NCI-H460 (cell line): ENCODE results near the gene DUOX1. TPM values are rescaled to one million over a fixed set of nuclear protein-coding genes. Genes with fewer than 3 reads are reported as not detected.

ENCODE experiments used
- DNase-seq: peaks from one replicate; pipeline ENCODE4 v3.0.0-alpha.2; 2016; ENCODE audit warnings: low read depth; ENCODE audit errors: extremely low read depth
- total RNA-seq: library from RNA; depleted of rRNA; stranded (reverse); fragments of >200 nt; shearing (Covaris generic); gene quantifications from 2 replicates; pipeline ENCODE4 v1.2.3, GENCODE V29; 2014

The DUOX1 gene
- total RNA-seq, 1 experiment from 2014 or later, result not detected

DNA sequence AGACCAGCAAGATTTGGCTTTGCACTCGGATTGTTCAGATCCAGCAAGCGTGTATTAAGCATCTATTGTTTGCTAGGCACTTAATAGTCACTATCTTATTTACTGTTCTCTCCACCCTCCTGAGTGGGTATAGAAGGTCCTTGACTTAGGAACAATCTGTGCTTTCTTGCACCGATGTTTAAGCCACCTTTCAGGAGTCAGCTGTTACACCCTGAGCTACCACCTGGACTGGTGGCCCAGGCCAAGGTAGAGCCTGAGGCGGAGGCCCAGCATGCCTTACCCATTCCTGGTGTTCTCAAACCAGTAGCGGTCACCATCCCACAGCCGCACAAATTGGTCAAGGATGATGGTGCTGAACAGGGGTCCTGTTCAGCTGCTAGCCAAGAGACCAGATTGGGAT lies 10.0 kb downstream of the DUOX1 start:
- DNase-seq, result no peak

DNA sequence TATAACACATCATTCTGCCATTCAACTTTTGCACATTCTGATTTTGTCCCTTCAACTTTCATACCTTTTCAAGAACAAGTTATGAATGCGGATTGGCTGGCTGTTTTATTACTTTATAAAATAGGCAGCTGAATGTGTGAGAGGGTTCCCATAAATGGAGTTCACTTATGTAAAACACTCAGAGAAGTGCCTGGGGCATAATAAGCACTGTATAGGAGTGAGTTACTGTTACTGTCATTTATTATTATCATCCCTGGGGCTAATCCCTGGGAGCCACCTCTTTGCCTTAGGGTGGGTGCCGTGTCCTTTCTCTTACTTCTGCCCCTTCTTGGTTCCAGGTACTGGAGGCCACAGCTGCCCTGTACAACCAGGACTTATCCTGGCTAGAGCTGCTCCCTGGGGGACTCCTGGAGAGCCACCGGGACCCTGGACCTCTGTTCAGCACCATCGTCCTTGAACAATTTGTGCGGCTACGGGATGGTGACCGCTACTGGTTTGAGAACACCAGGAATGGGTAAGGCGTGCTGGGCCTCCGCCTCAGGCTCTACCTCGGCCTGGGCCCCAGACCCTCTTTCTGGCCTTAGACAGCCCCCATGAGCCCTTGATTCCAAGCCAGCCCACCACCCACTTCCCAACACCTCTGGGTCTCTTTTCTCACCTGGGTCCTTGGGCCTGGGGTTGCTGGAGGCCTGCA lies 10.9 kb downstream of the DUOX1 start:
- no peak for DNase-seq

DNA sequence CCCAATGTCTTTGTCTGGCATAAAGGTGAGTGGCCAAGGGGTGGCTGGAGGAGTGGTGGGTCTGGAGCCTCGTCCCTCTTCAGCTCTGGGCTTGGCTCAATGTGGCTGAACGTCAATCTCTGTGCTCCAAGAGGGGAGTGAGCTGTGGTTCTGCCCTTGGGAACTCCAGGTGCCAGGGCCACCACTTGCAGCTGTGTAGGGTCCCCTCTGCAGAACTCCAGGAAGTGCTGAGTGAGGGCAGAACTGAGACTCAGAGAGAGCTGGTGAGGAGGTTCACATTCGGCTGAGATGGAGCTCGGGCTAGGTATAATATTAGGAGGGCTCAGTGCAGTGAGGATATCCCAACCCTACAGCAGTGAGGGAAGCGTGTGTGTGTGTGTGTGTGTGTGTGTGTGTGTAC lies 11.6 kb downstream of the DUOX1 start:
- no peak for DNase-seq

DNA sequence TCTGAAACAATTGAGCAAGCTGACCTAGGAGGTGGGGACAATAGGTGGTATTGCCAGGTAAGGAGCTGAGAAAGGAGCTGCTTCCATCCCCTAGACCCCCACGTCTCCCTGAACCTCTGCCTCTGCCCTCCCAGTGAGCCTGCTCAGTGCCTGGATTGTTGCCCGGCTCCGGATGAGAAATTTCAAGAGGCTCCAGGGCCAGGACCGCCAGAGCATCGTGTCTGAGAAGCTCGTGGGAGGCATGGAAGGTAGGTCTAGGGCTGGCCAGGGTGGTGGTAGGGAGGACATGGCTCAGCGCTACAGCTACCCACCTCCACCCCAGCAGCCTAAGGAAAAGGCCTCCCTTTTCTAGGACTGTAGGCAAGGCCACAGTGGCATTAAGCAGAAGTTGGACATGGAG lies 13.3 kb downstream of the DUOX1 start:
- DNase-seq, result no peak

DNA sequence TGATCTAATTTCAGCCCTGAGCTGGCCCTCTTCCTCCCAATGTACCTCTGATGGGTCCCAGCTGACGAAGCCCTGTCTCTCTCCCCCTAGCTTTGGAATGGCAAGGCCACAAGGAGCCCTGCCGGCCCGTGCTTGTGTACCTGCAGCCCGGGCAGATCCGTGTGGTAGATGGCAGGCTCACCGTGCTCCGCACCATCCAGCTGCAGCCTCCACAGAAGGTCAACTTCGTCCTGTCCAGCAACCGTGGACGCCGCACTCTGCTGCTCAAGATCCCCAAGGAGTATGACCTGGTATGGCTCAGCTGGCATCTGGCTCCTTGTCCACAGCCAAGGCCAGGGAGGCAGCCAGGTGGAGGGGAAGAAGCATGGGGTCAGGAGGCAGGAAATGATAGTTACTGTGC lies 14.2 kb downstream of the DUOX1 start:
- DNase-seq, result no peak

DNA sequence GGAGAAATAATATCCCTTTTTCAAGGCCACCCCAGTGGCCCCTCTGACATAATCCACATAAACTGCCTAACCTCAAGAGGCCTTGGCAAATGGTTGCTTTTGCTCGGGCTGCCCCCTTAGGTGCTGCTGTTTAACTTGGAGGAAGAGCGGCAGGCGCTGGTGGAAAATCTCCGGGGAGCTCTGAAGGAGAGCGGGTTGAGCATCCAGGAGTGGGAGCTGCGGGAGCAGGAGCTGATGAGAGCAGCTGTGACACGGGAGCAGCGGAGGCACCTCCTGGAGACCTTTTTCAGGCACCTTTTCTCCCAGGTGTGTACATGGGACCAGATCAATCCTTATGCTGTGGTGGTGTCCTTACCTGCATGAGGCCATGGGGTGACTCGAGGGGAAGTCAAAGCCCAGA lies 15.0 kb downstream of the DUOX1 start:
- no peak for DNase-seq

DNA sequence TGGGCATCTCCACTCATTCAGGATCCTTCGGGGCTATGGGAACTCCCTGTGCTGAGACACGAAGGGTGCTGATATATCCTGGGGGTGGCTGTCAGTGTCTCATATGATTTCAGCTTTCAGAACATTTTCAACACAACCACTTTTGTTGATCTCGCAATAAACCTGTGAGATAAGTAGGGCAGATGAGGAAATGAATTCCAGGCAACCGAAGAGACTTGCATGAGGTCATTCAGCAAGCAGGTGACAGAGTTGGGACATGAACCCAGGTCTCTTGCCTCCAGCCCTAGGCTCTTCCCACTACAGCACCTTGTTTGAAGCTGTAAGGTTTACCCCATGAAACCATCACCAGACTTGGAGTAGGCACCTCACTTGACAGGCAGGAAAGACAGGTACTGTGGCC lies 16.6 kb downstream of the DUOX1 start:
- DNase-seq, result no peak

DNA sequence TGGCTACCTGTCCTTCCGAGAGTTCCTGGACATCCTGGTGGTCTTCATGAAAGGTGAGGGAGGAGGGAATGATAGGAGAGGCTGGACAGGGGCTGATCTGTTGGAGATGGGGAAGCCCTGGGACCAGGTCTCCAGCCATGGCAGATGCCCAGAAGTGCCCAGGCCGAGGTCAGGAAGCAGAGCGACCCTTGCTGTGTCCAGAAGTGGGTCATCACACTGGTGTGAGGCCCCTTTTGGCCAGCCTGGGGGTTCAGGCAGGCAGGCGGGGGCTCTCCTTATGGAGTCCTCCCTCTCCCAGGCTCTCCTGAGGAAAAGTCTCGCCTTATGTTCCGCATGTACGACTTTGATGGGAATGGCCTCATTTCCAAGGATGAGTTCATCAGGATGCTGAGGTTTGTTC lies 17.8 kb downstream of the DUOX1 start:
- no peak for DNase-seq

DNA sequence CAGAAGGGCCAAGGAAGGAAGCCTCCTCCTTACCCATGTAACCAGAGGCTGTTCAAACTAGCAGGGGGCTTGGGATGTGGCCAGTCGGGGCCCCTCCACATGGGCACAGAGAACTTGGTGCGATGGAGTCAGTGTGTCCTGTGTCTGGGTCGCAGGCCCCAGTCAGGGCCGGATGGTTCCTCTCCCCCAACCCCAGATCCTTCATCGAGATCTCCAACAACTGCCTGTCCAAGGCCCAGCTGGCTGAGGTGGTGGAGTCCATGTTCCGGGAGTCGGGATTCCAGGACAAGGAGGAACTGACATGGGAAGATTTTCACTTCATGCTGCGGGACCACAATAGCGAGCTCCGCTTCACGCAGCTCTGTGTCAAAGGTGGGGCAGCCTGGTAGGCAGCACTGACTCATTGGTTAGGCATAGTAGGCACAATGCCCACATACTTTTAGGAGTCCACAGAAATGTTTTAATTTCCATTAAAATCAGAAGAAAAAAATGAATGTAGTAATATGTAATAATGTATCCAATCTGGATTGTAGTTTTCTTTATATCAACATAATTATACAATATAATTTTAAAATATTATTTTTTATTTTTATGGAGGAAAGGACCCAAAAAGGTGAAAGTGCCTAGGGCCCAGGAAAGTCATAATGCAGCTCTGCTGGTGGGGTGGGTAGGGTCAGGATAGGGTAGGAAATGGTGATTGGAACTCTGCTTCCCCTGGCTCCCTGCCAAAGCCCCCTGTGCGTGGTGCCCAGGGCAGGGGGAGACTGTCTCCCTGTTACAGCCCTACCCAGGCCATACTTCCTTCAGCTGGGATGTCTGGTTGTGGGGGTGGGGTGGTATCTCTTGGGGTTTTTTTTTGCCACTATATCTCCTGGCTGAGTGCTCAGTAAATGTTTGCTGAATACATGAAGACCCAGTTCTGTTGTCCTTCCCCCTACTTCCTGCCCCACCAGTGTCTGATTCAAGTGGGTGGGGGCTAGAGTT lies 18.6 kb downstream of the DUOX1 start:
- DNase-seq, result no peak

DNA sequence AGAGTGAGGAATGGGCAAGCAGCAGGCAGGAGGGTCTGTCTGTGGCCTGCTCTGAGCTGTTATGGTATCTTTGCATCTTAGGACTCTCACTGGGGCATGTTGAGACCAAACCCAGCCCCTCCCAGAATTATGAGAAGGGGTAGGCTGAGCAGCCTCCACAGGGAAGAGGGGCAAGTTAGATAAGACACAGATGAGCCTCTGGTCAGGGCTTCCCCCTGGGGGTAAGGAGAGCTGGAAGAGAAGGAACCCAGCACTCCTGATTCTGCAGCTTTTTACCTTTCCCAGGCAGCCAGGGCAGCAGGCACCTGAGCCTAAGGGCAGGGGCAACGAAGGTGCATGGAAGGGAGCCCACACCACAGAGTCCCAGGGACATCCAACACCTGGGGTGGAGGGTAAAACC lies 19.3 kb downstream of the DUOX1 start:
- no peak for DNase-seq

DNA sequence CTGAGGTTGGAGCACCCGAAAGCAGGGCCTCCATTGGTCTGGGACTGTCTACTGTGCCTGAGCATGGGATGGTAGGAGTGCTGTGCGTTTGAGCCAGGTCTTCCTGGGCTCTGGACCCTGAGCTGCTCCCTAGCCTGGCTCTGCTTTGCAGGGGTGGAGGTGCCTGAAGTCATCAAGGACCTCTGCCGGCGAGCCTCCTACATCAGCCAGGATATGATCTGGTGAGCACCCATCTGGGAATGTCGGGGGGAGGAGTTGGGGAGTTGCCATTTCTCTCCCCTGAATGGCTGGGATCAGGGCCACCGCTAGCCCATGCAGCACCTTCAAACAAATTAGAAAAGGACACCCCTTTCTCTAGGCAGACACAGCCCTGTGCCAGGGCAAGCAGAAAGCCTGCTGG lies 20.7 kb downstream of the DUOX1 start:
- DNase-seq, result no peak

DNA sequence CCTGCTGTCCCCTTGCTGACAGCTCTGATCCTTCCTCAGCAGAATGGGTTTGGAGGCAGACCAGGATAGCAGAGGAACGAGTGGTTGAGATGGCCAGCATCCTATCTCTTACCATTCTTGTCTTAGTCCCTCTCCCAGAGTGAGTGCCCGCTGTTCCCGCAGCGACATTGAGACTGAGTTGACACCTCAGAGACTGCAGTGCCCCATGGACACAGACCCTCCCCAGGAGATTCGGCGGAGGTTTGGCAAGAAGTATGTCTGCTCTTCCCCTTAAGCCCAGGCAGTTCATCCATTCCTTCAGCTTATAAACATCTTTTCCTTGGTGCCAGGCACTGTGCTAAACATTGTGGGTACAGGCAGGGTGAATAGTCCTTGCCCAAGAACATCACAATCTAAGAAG lies 21.2 kb downstream of the DUOX1 start:
- DNase-seq, result no peak

DNA sequence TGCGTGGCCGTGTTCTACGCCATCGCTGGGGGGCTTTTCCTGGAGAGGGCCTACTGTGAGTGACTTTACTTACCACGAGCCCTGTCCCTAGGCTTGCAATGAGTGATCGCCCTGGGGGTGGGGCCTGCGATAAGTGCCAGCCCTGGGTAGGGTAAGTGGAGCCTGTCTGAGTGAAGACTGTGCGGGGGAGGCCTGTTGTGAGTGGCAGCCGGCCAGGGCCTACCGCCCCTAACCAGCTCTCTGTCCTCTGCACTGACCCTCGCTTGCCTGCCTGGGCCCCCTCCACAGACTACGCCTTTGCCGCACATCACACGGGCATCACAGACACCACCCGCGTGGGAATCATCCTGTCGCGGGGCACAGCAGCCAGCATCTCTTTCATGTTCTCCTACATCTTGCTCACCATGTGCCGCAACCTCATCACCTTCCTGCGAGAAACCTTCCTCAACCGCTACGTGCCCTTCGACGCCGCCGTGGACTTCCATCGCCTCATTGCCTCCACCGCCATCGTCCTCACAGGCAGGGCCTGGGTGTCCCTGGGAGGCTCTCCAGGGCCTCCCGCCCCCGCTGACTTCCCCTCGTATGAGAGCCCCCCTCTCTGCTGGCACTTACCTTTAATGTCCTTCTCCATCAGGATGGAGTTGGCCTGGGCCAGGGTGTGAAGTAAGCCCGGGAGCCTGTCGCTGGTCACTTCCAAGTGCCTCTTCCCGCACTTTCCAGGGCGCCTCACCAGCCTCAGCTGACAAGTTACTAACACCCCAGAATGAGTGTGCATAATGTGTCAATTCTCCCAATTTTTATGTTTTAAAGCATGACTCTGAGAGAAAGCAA lies 22.4 kb downstream of the DUOX1 start:
- DNase-seq, result no peak

DNA sequence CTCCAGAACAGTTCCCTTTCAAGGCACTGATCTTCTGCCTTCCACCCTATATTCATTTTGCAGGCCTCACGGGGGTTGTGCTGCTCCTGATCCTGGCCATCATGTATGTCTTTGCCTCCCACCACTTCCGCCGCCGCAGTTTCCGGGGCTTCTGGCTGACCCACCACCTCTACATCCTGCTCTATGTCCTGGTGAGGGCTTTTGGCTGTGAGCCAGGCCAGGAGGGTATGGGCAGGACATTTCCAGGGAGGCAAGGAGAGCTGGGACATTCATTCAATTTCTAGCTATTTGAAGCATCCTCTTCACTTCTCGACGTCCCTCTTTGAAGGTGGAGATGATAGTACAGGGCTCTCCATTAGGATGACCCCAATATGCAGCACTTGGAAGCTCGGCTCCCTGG lies 25.9 kb downstream of the DUOX1 start:
- DNase-seq, result no peak

DNA sequence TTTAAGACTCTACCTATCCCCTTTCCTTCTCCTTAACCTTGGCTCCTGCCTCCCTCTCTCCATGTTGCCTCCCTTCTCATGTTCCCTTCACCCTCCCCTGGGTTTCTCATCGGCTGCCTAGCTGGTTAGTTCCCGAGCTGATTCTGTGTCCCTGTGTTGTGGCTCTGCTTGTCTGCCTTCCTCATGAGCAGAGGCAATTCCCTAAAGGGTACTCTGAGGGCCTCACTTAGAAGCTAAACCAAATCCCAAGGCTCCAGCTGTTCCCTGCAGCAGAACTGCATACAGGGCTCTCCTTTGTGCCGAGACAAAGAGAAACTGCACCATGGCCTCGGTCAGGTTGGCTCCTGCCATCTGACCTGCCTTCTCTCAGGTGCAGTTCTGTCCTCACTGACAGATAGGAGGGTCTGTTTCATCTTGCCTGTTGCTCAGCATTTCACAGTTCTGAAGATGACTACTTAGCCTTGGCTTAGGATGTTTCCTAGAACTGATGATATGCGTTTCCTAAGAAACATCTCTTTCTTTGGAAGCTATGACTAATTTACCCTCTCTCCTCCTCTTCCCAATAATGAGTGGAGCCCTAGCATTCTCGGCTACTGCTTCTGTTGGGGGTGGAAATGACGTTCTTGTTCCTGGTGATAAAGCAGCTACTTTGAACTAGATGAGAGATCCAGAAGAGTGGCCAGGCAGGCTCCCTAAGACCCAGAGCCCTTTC lies 27.1 kb downstream of the DUOX1 start:
- DNase-seq, result no peak

DNA sequence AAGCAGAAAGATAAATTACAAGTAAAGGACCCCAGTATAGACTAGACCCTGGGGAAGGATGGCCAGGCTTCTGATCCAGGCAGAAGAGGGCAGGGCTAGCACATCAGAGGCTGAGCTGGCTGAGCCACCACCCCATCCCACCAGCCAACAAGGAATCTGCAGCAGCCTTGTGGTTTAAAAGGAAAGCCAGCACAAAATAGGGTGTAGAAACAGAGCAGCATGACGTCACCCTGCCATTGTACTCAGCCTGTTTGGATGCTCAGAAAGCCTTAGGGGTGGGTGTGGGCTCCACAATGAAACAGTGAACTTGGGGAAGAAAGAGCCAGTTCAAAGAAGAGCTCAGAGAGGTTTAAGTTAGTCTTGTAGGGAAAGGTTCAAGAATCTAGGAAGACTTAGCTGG lies 28.2 kb downstream of the DUOX1 start:
- no peak for DNase-seq

DNA sequence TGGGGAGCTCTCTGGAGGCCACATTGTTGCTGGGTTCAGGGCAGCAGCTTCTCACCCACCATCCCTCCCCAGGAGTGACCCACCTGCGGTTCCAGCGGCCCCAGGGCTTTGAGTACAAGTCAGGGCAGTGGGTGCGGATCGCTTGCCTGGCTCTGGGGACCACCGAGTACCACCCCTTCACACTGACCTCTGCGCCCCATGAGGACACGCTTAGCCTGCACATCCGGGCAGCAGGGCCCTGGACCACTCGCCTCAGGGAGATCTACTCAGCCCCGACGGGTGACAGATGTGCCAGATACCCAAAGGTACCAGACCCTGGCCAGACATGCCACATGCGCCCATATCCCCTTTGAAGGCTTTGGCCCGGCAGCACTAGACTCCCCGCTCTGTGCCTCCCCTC lies 31.9 kb downstream of the DUOX1 start:
- DNase-seq, result no peak

DNA sequence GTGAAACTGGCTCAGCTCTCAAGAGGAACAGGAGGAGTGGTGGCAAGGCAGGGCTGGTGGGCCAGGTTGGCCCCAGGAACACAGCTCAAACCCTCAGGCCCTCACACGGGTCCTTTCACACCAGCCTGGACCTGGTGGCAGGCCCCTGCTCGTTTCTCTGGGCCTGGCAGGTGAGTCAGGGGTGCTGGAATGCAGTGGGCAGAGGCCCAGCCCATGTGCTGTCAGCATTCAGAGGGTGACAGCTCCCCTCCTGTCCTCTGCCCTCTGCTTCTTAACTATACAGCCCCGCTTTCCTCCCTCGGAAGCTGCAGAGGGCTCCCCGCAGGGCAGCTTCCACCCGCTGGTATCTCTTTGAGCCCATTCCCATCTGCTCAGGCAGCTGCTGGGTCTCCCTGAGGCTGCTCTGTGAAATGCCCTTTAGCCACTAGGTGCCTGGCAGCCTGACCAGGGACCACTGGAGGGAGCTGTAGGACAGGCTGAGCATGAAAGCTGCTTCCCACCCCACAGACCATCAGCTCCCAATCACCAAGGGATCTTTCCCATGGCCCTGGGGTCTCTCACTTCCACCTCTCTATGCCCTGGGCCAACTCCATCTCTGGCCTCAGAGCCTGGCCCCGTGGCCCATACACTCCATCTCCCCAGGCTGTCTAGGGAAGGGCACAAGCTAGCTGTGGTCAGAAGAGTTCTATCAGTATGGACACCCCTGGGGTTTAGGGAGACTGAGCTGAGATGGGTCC lies 33.1 kb downstream of the DUOX1 start:
- DNase-seq, result peak; percentile 73

DNA sequence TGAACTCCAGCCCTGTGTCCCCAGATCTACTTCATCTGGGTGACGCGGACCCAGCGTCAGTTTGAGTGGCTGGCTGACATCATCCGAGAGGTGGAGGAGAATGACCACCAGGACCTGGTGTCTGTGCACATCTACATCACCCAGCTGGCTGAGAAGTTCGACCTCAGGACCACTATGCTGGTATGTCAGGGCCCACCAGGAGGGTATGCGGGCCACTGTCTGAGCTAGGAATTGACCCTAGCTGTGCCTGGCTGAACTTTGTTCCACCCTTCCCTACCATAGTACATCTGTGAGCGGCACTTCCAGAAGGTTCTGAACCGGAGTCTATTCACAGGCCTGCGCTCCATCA lies 33.7 kb downstream of the DUOX1 start:
- no peak for DNase-seq

DNA sequence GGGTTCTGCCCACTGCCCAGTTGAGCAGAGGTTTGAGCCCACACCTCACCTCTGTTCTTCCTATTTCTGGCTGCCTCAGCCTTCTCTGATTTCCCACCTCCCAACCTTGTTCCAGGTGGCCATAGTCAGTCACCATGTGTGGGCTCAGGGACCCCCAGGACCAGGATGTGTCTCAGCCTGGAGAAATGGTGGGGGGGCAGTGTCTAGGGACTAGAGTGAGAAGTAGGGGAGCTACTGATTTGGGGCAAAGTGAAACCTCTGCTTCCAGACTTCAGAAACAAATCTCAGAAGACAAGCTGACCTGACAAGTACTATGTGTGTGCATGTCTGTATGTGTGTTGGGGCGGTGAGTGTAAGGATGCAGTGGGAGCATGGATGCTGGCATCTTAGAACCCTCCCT lies 35.1 kb downstream of the DUOX1 start:
- no peak for DNase-seq
